Neutrophil (primary cell): ENCODE data around the gene CWC15.
"Not testable (repeated sequence)": the region's sequence is repeated elsewhere in the genome, so short reads cannot be mapped to it uniquely, and the experiment has no call there.

Experiments
- H3K27ac ChIP-seq: fragments of 200-600 bp; sonication (generic); 2 replicates; pipeline ENCODE4 v1.5.1; 2016; ENCODE audit warnings: mild to moderate bottlenecking, moderate library complexity
- H3K27me3 ChIP-seq: fragments of 200-600 bp; sonication (generic); 2 replicates; pipeline ENCODE4 v1.6.0; 2016; ENCODE audit warnings: mild to moderate bottlenecking
- H3K36me3 ChIP-seq: fragments of 200-600 bp; sonication (generic); 2 replicates; pipeline ENCODE4 v1.5.1; 2017
- H3K4me1 ChIP-seq, 2 experiments: fragments of 200-600 bp in 1 of 2; sonication (generic) in 1 of 2; 1 replicate in 1 of 2; 2 replicates in 1 of 2; pipeline versions ENCODE4 v1.5.1 to v1.6.1; 2013 to 2016; ENCODE audit warnings: low read depth in 1 of 2, low read length in 1 of 2, mild to moderate bottlenecking in 1 of 2, moderate library complexity in 1 of 2; ENCODE audit not compliant: control insufficient read depth in 1 of 2, insufficient read depth in 1 of 2
- H3K4me3 ChIP-seq, 2 experiments: fragments of 200-600 bp in 1 of 2; sonication (generic) in 1 of 2; 1 replicate in 1 of 2; 2 replicates in 1 of 2; pipeline ENCODE4 v1.5.1; 2013 to 2016; ENCODE audit warnings: low read depth in 1 of 2, low read length in 1 of 2, mild to moderate bottlenecking in 1 of 2, moderate library complexity in 1 of 2
- H3K9me3 ChIP-seq: fragments of 200-600 bp; sonication (generic); 2 replicates; pipeline ENCODE4 v1.5.1; 2016
- TF ChIP-seq, protein P1 (sequence below): fragments of 200-600 bp; sonication (generic); IDR thresholded peaks from 2 replicates; pipeline ENCODE4 v1.5.1; 2016; ENCODE audit warnings: antibody characterized with exemption

Gene CWC15

GRCh38 chr11:94973099-94973968 lies at the start of gene CWC15, which contains the start of gene KDM4D:
CWC15 (minus strand) TSS chr11:94973556; CDS start chr11:94972185, 1,371 bp downstream.
KDM4D (plus strand) TSS chr11:94973709; CDS start chr11:94997373, 23,664 bp downstream.
- Histone ChIP-seq H3K27ac (peak within 1 kb of the TSS; percentile 76), H3K4me3 (peak within 1 kb of the TSS; percentile 79 to 91), H3K9me3 (no peaks in the 10 kb centered on the region), H3K27me3 (peaks cover 24% of the 10 kb centered on the region), H3K4me1 (peaks cover 17% of the 10 kb centered on the region in 2 experiments), H3K36me3 (peaks cover 35% of the 10 kb centered on the region)
- TF ChIP-seq, protein P1, sequence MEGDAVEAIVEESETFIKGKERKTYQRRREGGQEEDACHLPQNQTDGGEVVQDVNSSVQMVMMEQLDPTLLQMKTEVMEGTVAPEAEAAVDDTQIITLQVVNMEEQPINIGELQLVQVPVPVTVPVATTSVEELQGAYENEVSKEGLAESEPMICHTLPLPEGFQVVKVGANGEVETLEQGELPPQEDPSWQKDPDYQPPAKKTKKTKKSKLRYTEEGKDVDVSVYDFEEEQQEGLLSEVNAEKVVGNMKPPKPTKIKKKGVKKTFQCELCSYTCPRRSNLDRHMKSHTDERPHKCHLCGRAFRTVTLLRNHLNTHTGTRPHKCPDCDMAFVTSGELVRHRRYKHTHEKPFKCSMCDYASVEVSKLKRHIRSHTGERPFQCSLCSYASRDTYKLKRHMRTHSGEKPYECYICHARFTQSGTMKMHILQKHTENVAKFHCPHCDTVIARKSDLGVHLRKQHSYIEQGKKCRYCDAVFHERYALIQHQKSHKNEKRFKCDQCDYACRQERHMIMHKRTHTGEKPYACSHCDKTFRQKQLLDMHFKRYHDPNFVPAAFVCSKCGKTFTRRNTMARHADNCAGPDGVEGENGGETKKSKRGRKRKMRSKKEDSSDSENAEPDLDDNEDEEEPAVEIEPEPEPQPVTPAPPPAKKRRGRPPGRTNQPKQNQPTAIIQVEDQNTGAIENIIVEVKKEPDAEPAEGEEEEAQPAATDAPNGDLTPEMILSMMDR: peak; percentile 23

GRCh38 chr11:95021468-95021867 lies 48.1 kb upstream of the CWC15 start:
- not testable (repeated sequence) for H3K27ac ChIP-seq, H3K4me3 ChIP-seq, H3K36me3 ChIP-seq, H3K9me3 ChIP-seq, H3K27me3 ChIP-seq, H3K4me1 ChIP-seq

GRCh38 chr11:95016139-95016538 lies 42.8 kb upstream of the CWC15 start:
- no peaks in the 10 kb centered on the region for H3K4me1 ChIP-seq
- H3K36me3 ChIP-seq: no peaks in the 10 kb centered on the region
- H3K4me3 ChIP-seq: no peak overlapping the region
- TF ChIP-seq, protein P1: no peak
- no peak overlapping the region for H3K27ac ChIP-seq
- H3K9me3 ChIP-seq: no peaks in the 10 kb centered on the region
- H3K27me3 ChIP-seq: no peaks in the 10 kb centered on the region

- peaks cover 3% of the 10 kb centered on the region for H3K27me3 ChIP-seq
- H3K4me3 ChIP-seq: no peak overlapping the region
- H3K9me3 ChIP-seq: no peaks in the 10 kb centered on the region
- H3K36me3 ChIP-seq: no peaks in the 10 kb centered on the region
- TF ChIP-seq, protein P1: no peak
- no peaks in the 10 kb centered on the region for H3K4me1 ChIP-seq
- H3K27ac ChIP-seq: no peak overlapping the region
These were observed 40.9 kb upstream of the CWC15 start for GRCh38 chr11:95014184-95014821.

DNA sequence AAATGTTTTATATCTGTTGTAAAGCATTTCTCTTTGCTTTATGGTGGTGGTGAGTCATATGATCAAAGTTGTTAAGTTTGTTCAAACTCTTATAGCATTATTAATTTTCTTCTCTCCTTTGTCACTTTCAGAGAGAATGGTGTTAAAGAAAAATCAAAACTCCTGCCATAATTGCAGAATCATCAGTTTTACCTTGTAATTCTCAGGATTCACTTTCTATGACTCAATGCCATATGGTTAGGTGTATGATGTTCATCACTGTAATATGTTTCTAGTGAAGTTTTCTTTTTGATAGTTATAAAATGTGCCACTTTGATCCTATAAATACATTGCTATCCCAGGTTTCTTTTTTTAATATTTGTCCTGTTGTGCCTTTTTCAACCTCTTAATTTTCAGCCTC lies 38.0 kb upstream of the CWC15 start:
- no peaks in the 10 kb centered on the region for H3K9me3 ChIP-seq
- TF ChIP-seq, protein P1: no peak
- no peaks in the 10 kb centered on the region for H3K4me1 ChIP-seq
- no peaks in the 10 kb centered on the region for H3K36me3 ChIP-seq
- peaks cover 3% of the 10 kb centered on the region for H3K27me3 ChIP-seq
- H3K27ac ChIP-seq: no peak overlapping the region
- H3K4me3 ChIP-seq: no peak overlapping the region

DNA sequence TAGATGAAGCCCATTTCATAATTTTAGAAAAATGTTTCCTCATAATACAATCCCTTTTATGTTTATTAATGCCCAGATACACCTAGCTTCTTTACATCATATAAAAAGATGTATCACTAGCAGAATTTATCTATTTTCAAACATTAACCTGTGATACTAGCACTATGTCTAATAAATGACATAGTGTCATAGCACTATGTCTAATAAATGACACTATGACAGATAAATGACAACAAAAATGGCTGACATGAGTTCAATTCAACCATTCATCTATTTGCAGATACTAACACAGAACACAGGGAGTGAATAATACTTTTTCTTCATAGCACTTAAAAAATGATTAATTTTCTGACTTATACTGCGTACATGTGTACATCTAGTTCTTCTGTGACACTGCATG lies 32.3 kb upstream of the CWC15 start:
- no peaks in the 10 kb centered on the region for H3K4me1 ChIP-seq
- no peaks in the 10 kb centered on the region for H3K36me3 ChIP-seq
- no peaks in the 10 kb centered on the region for H3K9me3 ChIP-seq
- peaks cover 15% of the 10 kb centered on the region for H3K27me3 ChIP-seq
- H3K4me3 ChIP-seq: no peak overlapping the region
- TF ChIP-seq, protein P1: no peak
- no peak overlapping the region for H3K27ac ChIP-seq
